SW 1271 (cell line): ENCODE measurements around the gene CPNE2.
"Not testable (repeated sequence)": the region's sequence is repeated elsewhere in the genome, so short reads cannot be mapped to it uniquely, and the experiment has no call there.

ENCODE experiments used
- DNase-seq, 2 experiments: peaks; one replicate each; lab custom pipeline; 2025; lab: John Stamatoyannopoulos, UW

Gene CPNE2

DNA sequence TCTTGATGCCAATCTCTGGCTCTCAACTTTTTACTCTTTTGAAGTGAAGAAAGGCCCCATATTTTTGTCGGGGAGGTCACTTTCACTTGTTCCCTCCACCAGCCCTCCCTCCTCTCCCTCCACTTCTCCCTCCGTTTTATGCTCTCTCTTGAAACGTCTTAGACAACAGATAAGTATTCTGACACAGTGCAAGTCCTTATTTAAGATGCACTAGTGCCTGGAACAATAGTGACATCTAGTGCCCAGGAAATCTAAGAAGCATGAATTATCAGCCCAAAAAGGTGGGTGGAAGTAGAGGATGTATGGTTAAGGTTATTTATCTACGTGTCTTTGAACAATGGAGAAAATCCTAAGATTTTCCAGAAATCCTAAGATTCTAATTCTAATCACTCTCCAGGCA lies 75.6 kb downstream of the CPNE2 start:
- peak in 1 of 2 experiments; percentile 11 for DNase-seq

DNA sequence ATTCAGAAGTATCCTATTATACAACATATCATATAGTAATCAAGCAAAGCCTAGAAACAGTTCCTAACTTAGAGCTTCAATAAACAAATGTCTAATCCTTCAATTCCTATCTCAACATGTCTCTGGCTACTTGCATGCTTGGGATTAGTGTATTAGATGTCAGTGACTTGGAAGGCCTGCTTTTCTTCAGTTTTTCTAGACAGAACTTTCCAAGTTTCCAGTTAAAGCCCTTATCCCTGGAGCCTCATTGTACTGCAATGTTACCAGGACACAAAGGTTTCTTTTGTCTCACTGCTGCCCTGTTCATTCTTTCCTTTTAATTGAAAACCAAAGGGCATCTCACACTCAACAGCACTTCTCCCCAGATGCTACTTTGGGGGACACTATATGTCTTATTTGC lies 76.9 kb downstream of the CPNE2 start:
- no peak for DNase-seq

GRCh38 chr16:57172721-57173290 lies 80.4 kb downstream of the CPNE2 start:
- DNase-seq = no peak

DNA sequence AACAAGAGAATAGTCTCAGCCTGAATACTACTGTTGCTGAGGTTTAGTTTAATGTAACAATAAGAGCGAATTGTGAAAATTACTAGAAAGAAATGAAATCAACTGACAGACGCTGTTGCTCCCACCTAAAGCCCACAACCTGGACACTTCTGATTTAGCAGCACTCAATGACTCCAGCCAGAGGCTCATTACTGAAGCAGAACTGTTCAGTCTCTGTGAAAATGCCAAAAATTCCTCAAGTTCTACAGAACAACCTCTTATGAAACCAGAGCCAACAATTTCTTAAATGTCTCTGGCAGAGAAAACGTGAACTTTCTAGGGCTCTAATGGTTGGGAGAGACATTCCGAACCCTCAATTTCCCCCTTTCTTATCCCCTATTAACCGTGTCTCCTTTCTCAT lies 83.5 kb downstream of the CPNE2 start:
- DNase-seq = no peak

GRCh38 chr16:57178196-57178595 lies 85.8 kb downstream of the CPNE2 start:
- no peak for DNase-seq

DNA sequence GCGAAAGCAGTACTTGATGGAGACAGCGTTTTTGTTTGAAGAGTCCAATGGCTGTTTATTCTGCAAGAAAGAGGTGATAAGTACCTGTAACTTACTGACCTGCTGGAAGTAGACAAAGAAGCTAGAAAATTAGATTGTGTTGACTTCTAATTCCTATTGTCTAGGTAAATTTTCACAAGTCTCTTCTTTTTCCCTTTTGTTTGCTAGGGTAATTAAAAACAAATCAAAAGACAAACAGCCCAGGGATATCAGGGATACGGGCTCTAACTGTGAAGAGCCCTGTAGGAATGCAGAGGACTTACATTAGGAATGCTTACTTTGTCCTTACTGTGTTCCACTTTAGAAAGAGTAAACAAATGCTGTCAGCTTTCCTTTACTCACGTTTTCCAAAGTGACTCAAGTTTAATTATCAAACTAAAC lies 86.4 kb downstream of the CPNE2 start:
- DNase-seq = no peak

DNA sequence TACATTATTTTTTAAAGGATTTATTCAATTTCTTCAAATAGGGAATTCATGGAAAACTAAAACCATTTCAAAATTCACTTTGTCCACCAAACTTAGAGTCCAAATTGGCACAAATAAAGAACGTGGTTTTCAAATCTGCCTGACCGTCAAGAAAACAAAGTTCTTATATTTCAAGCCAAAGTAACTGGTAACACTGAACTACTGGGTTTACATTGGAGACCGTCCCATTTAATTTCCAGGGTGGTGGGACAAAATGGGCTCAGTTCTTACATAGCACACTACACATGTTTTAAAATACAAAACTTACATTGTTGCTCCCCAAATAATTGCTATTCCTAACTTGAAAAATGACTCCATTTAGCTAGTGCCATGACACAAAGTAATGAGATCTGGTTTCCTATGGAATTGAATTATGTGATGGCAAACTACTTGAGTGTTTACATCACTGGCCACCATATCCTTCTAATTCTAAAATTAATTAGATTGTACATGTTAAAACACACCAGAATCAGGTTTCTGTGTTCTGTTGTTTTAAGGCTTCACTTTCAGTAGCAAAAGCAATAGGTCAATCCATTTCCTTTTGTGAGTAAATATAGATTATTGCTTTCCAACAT lies 86.9 kb downstream of the CPNE2 start:
- no peak for DNase-seq

DNA sequence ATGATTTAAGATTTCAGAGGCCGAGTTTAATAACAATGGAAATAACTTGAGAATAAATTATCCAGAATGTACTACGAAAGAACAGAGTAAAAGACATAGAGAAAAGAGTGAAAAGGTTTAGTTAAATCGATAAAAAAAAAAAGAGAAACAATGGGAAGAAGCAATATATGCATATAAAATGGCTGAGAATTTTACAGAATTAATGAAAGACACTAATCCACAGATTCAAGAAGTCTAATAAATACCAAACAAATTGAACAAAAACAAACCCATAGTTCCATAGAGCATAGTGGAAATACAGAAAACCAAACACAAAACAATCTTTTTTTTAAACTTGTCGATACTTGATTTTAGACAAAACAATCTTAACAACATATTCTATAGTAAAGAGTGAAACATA lies 91.7 kb downstream of the CPNE2 start:
- no peak for DNase-seq

- no peak for DNase-seq
Observed at GRCh38 chr16:57184887-57185445, 92.6 kb downstream of the CPNE2 start.

- DNase-seq = peak in 1 of 2 experiments; percentile 21
Observed at GRCh38 chr16:57185446-57185944, 93.1 kb downstream of the CPNE2 start.

DNA sequence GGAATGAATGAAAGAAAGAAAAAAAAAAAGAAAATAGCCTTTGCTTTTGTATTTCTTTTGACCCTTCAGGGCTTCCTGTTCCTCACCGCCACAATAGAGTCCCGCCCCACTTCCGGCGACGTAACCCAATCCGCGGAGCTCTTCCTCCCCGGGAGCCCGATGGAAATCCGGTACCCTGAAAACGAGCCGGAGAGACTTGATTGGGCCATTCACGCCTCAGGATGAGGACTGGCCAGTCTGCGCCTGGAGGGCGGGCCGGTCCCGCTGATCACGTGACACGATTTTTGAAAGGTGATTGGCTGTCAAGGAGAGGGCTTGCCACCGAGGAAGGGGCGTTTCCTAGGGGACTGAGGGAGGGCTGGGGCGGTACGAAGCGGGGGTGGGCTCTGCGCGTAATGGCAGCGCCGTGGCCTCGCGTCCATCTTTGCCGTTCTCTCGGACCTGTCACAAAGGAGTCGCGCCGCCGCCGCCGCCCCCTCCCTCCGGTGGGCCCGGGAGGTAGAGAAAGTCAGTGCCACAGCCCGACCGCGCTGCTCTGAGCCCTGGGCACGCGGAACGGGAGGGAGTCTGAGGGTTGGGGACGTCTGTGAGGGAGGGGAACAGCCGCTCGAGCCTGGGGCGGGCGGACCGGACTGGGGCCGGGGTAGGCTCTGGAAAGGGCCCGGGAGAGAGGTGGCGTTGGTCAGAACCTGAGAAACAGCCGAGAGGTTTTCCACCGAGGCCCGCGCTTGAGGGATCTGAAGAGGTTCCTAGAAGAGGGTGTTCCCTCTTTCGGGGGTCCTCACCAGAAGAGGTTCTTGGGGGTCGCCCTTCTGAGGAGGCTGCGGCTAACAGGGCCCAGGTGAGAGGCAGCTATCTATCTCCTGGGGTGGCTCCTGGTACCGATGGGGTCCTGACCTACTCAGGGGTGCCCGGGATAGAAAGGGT lies 93.8 kb downstream of the CPNE2 start, which contains the start of the genes PSME3IP1 and RSPRY1:
Gene PSME3IP1, minus strand, starts transcription at position 95 of the 927 bp plus-strand sequence. CDS start 12,185 bp downstream, outside the sequence.
Gene RSPRY1, plus strand, starts transcription at position 385 of the 927 bp plus-strand sequence. CDS start 18,330 bp downstream, outside the sequence.
- DNase-seq = peak; percentile 93

DNA sequence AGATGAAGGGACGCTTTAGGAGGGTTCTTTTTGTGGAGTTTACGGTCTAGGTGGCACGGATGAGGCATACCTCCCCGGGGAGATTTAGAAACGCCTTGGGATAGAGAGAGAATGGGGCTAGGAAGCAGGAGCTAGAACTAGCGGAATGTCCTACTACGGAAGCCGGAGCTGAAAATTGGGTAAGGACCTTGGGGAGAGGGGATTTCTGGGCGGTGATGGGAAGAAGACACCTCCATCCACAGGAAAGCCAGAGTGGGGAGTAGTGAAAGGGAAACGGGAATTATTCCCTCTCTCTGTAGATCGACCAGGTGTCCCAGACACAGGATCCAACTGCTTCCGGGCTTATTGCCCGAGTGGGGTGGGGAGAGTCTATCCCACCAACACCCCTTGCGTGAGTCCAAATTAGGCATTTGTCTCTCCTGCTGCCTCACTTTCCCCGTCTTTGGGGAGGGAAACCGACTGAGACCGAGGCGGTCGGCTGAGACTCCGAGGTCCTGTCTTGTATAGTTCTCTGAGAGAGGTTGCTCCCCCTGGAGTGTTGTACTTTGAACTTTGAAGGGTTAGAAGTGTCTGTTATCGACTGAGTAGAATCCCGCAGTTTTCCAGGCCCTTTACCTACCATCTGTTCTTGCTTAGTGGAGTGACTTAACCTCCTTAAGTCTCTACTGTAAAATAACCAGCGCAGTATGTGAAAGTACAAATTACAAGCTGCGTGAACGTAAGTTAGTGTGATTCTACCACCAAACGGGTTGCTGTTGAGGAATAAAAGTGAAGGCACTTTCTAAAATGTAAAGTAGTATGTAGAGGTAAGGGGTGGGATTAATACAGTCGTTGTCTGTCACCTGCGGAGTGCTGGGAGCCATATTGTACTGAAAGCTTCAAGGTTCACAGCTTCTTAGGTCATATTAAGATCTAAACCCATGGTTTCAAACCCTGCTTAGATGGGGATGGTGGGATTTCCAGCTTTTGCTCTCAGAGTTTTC lies 94.8 kb downstream of the CPNE2 start:
- DNase-seq = peak in 1 of 2 experiments; percentile 42

DNA sequence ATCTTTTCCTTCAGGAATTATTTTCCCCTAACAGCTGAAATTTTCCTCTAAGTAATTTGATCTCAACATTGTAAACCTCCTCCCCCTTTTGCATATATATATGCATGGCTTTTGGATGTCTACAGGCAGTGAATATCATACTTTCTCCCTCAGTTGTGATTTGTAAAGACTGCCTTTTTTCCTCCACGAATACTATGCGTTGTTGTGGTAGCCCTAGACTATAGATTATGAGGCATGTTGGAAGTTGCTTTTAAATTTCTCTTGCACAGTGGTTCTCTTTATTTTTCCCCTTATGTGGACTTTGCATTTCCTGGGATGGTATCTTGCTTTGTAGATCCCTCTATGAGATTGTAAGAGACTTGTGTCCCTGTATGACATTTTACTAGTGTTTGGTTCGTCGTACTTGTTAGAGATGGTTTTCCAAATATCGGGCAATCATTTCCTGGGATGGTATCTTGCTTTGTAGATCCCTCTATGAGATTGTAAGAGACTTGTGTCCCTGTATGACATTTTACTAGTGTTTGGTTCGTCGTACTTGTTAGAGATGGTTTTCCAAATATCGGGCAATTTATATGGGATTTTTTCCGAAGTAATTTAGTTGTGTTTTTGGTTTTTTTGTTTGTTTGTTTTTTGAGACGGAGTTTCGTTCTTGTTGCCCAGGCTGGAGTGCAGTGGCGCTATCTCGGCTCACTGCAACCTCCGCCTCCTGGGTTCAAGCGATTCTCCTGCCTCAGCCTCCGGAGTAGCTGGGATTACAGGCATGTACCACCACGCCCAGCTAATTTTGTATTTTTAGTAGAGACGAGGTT lies 95.7 kb downstream of the CPNE2 start:
- not testable (repeated sequence) for DNase-seq

DNA sequence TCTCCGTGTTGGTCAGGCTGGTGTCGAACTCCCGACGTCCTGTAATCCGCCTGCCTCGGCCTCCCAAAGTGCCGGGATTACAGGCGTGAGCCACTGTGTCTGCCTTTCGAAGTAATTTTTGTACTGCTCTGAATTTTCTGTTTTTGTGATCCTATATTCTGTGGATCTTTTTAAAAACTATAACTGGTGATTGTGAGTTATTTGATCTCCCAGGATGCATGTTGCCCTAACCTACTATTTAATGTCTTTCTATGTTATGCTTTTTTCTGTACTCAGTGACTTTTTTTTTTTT lies 96.3 kb downstream of the CPNE2 start:
- DNase-seq = no peak

GRCh38 chr16:57189527-57189926 lies 97.1 kb downstream of the CPNE2 start:
- DNase-seq = not testable (repeated sequence)

- no peak for DNase-seq
Observed at GRCh38 chr16:57190136-57190535, 97.8 kb downstream of the CPNE2 start.

DNA sequence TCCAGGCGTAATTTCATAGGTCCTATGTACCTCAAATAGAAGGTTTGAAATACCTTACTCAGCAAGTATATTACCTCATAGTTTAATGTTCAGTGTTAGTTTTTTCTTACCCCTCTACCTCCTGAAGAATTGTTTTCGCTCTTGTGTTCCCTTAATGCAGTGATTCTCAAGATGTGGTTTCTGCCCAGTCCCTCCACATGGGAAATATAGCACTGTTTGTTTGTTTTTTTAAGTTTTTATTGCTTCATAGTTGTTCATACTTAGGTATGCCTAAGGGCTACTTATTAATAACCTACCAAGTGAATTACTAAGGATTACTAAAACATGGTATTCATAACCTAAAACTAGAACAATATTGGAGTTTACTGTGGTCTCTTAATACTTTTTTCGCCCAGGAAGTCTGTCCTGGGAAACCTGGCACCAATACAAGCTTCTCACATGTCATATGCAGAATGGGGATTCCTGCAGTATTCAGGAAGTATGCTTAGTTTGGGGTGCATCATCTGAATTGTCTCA lies 98.7 kb downstream of the CPNE2 start:
- DNase-seq = peak in 1 of 2 experiments; percentile 53

DNA sequence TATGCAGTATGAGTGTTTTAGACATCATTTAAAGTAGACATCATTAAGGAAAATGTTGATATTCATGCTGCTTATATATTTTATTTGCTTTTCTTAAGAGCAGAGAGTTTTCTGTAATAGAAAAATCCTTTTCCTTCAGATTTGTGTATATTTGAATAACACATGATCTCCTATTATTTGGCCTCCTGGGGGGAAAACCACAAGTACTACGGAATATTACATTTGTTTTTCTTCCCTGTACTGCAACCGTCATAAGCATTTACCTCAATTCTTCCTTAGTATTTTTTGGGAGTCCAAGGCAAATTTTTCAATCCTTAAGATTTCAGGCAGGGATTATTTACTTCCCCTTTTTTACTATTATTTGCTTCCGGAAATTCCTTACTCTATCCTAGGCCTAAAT lies 99.8 kb downstream of the CPNE2 start:
- no peak for DNase-seq

DNA sequence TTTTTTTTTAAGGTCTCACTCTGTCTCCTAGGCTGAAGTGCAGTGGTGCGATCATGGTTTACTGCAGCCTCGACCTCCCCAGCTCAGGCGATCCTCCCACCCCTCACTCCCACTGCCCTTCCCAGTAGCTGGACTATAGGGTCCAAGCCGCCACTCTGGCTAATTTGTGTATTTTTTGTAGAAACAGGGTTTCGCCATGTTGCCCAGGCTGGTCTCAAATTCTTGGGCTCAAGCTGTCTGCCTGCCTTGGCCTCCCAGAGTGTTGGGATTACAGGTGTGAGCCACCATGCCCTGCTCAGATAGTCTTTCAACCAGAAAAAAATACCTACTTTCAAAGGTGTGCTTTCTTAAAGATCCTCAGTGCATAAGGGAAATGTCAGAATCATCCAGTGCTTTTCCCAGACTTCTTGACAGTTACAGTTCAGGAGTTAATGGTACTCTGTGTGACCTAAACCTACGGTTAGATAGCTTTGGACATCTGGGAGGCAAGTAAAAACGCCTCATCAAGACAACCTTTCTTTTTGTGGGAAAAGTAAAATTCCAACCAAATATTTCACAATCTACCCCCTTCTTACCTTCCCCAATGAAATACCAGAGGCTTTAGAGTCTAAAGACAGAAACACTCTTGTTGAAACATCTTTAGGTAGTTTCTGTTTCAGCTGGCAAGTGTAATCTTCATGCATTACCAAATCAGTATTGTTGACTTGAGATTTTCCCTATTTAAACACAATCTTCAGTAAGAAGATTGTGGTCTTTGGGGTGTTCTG lies 100.5 kb downstream of the CPNE2 start:
- DNase-seq = no peak
